DOHH2 (cell line): ENCODE results near the gene FLNA.

Source experiments
- H3F3A ChIP-seq: fragments of 200-600 bp; sonication (generic), shearing (Covaris generic); 2 replicates; pipeline ENCODE4 v1.6.0; 2016; ENCODE audit warnings: antibody characterized with exemption, mild to moderate bottlenecking; ENCODE audit not compliant: control insufficient read depth, insufficient read depth
- H3K27ac ChIP-seq: fragments of 200-600 bp; sonication (generic); 2 replicates; pipeline ENCODE4 v1.5.1; 2014; ENCODE audit warnings: low read depth, mild to moderate bottlenecking, low read length, moderate library complexity
- H3K27me3 ChIP-seq: fragments of 200-600 bp; sonication (generic); 2 replicates; pipeline ENCODE4 v1.6.1; 2014; ENCODE audit warnings: mild to moderate bottlenecking, low read length, mixed read lengths; ENCODE audit not compliant: control insufficient read depth
- H3K36me3 ChIP-seq: fragments of 200-600 bp; sonication (generic); 2 replicates; pipeline ENCODE4 v1.6.1; 2014; ENCODE audit warnings: mild to moderate bottlenecking, low read length, moderate library complexity, mixed read lengths; ENCODE audit not compliant: control insufficient read depth
- H3K4me1 ChIP-seq: fragments of 200-600 bp; sonication (generic); 2 replicates; pipeline ENCODE4 v1.6.1; 2014; ENCODE audit warnings: mild to moderate bottlenecking, low read length, mixed read lengths; ENCODE audit not compliant: control insufficient read depth
- H3K4me2 ChIP-seq: fragments of 200-600 bp; sonication (generic); 2 replicates; pipeline ENCODE4 v1.6.0; 2014; ENCODE audit warnings: mild to moderate bottlenecking, low read length, moderate library complexity
- H3K4me3 ChIP-seq: fragments of 200-600 bp; sonication (generic); 2 replicates; pipeline ENCODE4 v1.5.1; 2014; ENCODE audit warnings: mild to moderate bottlenecking, low read length, mixed read lengths
- H3K79me2 ChIP-seq: fragments of 200-600 bp; sonication (generic); 2 replicates; pipeline ENCODE4 v1.6.1; 2014; ENCODE audit warnings: mild to moderate bottlenecking, low read length, mixed read lengths; ENCODE audit not compliant: control insufficient read depth
- H3K9me2 ChIP-seq: fragments of 200-600 bp; sonication (generic); replicated peaks from 2 replicates; pipeline ENCODE4 v1.6.1; 2014; ENCODE audit warnings: mild to moderate bottlenecking, low read length, mixed read lengths; ENCODE audit not compliant: control insufficient read depth
- H3K9me3 ChIP-seq: fragments of 200-600 bp; sonication (generic); 2 replicates; pipeline ENCODE4 v1.6.1; 2014; ENCODE audit warnings: antibody characterized with exemption, low read length, mixed read lengths; ENCODE audit not compliant: control insufficient read depth, insufficient read depth
- H4K20me1 ChIP-seq: fragments of 200-600 bp; sonication (generic); 2 replicates; pipeline ENCODE4 v1.6.0; 2014; ENCODE audit warnings: low read depth, mild to moderate bottlenecking, antibody characterized with exemption, low read length, moderate library complexity; ENCODE audit not compliant: control insufficient read depth, insufficient read depth
- EZH2phosphoT487 ChIP-seq: fragments of 200-600 bp; sonication (generic); IDR thresholded peaks from 2 replicates; pipeline ENCODE4 v1.6.1; 2017; ENCODE audit warnings: borderline replicate concordance, mild to moderate bottlenecking, antibody characterized with exemption, low read length, moderate library complexity, mixed read lengths
- TF ChIP-seq, protein P1 (sequence below): fragments of 200-600 bp; sonication (generic); IDR thresholded peaks from one replicate; pipeline ENCODE4 v1.5.1; 2014; ENCODE audit warnings: antibody characterized with exemption, mild to moderate bottlenecking, low read depth, low read length; ENCODE audit not compliant: poor library complexity, severe bottlenecking

FLNA gene

DNA sequence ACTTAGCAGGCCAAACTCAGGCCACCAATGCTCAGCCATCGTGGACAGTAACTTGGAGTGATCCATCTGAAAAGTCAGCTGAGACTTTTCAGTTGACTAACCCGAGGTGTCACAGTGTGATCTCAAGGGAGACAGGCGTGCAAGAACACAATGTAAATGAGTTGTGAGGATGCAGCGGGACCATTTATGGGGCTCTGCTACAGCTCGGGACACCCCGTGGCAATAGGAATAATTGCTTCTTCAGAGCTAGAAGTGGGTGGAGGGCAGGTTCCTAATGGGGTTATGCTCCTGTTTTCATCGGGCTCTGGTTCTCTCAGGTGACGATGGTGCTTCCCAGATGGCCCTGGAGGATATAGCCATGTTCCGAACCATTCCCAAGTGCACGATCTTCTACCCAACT, 51.5 kb downstream of the FLNA start:
- TF ChIP-seq EZH2phosphoT487: no peak
- TF ChIP-seq, protein P1, sequence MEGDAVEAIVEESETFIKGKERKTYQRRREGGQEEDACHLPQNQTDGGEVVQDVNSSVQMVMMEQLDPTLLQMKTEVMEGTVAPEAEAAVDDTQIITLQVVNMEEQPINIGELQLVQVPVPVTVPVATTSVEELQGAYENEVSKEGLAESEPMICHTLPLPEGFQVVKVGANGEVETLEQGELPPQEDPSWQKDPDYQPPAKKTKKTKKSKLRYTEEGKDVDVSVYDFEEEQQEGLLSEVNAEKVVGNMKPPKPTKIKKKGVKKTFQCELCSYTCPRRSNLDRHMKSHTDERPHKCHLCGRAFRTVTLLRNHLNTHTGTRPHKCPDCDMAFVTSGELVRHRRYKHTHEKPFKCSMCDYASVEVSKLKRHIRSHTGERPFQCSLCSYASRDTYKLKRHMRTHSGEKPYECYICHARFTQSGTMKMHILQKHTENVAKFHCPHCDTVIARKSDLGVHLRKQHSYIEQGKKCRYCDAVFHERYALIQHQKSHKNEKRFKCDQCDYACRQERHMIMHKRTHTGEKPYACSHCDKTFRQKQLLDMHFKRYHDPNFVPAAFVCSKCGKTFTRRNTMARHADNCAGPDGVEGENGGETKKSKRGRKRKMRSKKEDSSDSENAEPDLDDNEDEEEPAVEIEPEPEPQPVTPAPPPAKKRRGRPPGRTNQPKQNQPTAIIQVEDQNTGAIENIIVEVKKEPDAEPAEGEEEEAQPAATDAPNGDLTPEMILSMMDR: no peak

DNA sequence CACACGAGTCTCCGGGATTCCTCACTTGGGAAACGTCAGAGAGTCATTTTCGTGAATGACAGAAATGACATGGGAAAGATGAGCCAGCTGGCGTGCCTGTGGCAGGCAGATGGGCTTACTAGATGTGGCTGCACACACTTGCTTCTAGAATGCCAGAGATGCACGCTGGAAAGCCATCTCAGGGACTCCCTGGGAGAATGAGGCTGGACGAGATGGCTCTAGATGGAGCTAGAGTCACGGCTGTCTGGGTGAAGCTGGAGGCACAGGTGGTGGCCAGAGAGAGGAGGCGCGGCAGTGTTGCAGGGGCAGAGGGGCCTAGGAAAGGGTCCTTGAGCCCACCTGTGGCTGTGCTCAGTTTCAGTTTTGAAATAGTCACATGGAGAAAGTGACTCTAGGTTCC, 52.8 kb downstream of the FLNA start:
- Histone ChIP-seq H3F3A (no peaks in the 10 kb centered on the region), H3K36me3 (no peaks in the 10 kb centered on the region), H3K27me3 (peaks cover 8% of the 10 kb centered on the region), H3K27ac (no peak overlapping the region), H3K4me1 (peaks cover 36% of the 10 kb centered on the region), H3K4me3 (no peak overlapping the region; the same call in 1 of the 2 replicates), H3K9me2 (no peaks in the 10 kb centered on the region), H3K4me2 (peak overlapping the region; percentile 56), H4K20me1 (no peaks in the 10 kb centered on the region), H3K9me3 (no peaks in the 10 kb centered on the region), H3K79me2 (no peaks in the 10 kb centered on the region)
- TF ChIP-seq, protein P1: peak; percentile 22
- TF ChIP-seq EZH2phosphoT487: no peak

More for the DNA sequence above, 51.5 kb downstream of the FLNA start:
- H3F3A ChIP-seq: no peaks in the 10 kb centered on the region
- no peaks in the 10 kb centered on the region for H3K9me2 ChIP-seq
- no peak overlapping the region for H3K27ac ChIP-seq
- H4K20me1 ChIP-seq: no peaks in the 10 kb centered on the region
- peaks cover 9% of the 10 kb centered on the region for H3K27me3 ChIP-seq
- H3K36me3 ChIP-seq: no peaks in the 10 kb centered on the region
- H3K4me1 ChIP-seq: peaks cover 45% of the 10 kb centered on the region
- no peaks in the 10 kb centered on the region for H3K79me2 ChIP-seq
- H3K9me3 ChIP-seq: no peaks in the 10 kb centered on the region
- H3K4me2 ChIP-seq: peak overlapping the region; percentile 40
- peak overlapping the region; percentile 15; the same call in 1 of the 2 replicates for H3K4me3 ChIP-seq

DNA sequence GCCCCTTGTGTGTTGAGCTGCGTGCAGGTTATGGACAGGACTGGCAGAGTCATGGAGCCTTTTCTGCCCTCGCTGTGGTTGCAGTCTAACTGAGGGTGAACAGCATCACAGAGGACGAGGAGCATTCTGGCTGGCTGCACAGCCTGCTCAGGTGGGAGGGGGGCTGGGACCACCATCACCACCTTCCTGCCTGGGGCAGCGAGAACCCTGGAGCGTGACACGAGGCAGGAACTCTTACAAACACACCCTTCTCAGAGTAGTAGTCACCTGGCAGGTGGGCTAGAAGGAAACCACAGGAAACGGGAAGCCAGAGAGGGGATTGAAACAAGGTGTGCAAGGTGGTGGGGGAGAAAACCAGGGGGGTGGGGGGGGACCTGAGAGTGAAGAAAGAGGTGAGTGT, 53.3 kb downstream of the FLNA start:
- peaks cover 36% of the 10 kb centered on the region for H3K4me1 ChIP-seq
- no peaks in the 10 kb centered on the region for H3K79me2 ChIP-seq
- no peak for TF ChIP-seq EZH2phosphoT487
- TF ChIP-seq, protein P1: no peak
- H3K36me3 ChIP-seq: no peaks in the 10 kb centered on the region
- no peaks in the 10 kb centered on the region for H3K9me3 ChIP-seq
- H3K4me2 ChIP-seq: peak overlapping the region; percentile 59
- H3K9me2 ChIP-seq: no peaks in the 10 kb centered on the region
- H3K4me3 ChIP-seq: peak overlapping the region; percentile 24; the same call in 1 of the 2 replicates
- peaks cover 3% of the 10 kb centered on the region for H3K27me3 ChIP-seq
- no peak overlapping the region for H3K27ac ChIP-seq
- no peaks in the 10 kb centered on the region for H4K20me1 ChIP-seq
- no peaks in the 10 kb centered on the region for H3F3A ChIP-seq
